ENCODE measurements around the gene OR52L1.

Gene OR52L1

DNA sequence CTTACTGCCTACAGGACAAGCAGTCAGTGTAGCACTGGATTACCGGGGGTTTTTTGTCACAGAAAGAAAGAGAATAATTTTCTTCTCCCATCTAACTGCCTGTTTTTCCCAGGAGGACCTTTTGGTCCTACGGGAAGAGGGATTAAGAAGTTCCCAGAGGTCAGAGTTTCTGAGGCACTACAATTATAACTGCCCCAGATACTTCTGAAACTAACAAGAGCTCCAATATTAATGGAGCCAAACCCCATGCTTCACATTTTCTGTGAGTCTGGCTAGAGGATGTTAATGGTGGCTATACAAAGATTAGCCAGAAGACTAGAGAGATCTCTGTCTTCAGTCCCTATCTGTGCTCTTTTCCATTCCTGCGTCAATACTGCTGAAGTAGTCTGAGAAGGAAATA, 44.8 kb downstream of the OR52L1 start, which contains the start of gene OR56A3:
Gene OR56A3 (plus strand): TSS at position 301 of the 400 bp plus-strand sequence. CDS start 5,096 bp downstream, outside the sequence.
- H3K4me3 ChIP-seq (ENCODE audit: low read depth, low read length): no peak within 1 kb of the TSS

GRCh38 chr11:5940748-5941147, 46.0 kb downstream of the OR52L1 start:
- H3K4me3 ChIP-seq (ENCODE audit: low read depth, low read length): no peak overlapping the region

- H3K4me3 ChIP-seq (ENCODE audit: low read depth, low read length): no peak overlapping the region
These were observed 48.2 kb downstream of the OR52L1 start for GRCh38 chr11:5938603-5938965.

DNA sequence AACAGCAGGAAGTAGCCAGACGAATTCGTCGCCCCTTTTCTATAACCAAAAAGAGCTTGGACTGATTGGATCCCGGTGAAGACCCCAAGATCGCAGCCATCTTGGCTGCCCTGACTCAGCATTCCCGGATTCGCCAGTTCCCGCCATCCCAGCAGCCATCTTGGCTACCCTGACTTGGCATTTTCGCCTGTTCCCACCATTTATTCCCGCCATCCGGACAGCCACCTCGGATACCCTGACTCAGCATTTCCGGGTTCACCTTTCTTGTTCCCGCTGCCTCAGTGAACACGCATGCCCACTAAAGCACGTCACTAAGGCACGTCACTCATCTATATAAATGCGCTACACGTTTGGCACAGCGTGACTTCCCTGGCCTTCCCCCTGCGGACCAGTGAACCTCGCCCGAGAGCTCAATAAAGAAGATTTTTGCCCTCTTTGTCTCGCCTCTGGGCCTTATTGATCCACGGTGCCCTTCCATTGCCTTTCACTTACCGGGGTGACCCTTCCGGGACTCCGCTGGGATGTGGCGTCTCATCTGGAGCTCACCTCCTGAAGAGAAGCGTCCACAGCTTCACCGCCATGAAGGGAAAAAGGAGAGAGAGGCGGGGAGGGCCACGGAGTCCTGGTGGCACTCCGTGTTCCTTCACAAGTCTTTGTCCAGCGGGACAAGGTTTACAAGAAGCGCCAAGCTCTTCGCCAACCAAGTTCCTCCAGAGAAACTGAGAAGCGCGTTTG, 48.8 kb downstream of the OR52L1 start:
- no peak overlapping the region for H3K4me3 ChIP-seq (ENCODE audit: low read depth, low read length)
